Epithelial cell of esophagus (primary cell): ENCODE results near the gene UGT1A7.

Experiments
- DNase-seq: peaks from one replicate; pipeline ENCODE4 v3.0.0; 2010; ENCODE audit warnings: low read depth
- H3K4me3 ChIP-seq: 2 replicates; pipeline ENCODE4 v1.5.1; 2011; ENCODE audit warnings: mild to moderate bottlenecking, low read length, control low read depth
- CTCF ChIP-seq: IDR thresholded peaks from 2 replicates; pipeline ENCODE4 v1.5.1; 2011; ENCODE audit warnings: low read depth, mild to moderate bottlenecking, low read length, control low read depth, inconsistent platforms; ENCODE audit not compliant: insufficient read depth; ENCODE audit errors: missing control alignments

The UGT1A7 gene

DNA sequence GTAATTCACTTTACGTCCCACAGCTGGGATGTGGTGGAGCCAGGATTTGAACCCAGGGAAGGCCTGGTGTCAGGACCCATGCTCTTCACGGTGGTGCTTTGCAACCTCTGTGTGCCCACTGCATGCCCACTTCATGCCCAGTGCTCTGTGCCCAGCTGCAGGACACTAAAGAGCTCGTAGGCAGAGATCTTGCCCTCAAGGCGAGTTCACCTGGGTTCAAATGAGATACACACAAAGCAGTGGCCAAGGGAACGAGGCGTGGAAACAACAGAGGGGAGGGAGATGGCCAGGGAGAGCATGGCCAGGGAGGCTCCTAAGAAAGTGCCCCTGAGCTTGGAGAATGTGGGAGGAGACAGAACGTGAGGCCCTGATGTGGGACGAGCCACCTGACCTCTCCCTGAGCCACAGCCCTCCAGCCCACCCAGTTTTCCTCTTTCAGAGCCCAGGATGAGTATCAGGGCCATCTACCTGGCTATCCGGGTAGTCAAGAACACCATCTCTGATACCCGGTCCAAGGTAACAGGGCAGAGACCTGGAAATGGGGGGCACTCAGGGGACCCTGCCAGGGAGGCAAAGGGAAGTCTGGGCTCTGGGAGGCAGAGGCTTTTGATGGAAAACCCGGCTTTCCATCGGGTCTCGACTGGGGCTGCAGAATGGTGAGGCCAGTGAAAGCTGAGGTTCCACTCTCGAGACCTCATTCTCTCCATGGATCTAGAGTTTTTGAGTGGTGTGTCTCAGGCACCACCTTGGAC, 116.8 kb downstream of the UGT1A7 start:
- TF ChIP-seq CTCF, result no peak
- no peak overlapping the region for H3K4me3 ChIP-seq
- DNase-seq, result no peak

DNA sequence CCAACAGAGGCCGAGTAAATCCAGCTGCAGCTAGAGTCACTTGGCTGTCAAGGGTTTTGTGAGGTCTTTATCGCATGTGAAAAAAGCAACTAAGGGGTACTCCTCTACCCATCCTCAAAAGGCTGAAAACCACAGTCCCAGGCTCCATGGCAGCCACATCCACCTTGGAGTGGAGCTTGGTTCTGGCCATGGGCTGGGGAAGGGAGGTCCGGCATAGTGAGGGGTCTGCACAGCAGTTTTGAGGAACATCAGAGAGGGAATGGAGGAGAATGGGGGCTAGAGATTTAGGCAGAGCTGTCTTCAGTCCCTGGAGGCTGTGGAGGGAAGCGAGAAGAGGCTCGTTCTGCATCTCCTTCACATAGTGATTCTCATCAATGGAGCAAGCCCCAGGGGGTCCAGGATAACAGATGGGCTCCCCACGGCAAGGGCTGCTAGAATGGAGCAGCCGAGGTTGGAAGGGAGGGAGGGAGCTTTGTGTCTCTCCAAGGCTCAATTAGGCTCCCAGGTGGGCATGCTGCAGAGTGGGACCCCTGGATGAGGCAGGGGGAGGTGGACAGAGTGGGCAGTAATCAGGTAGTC, 117.5 kb downstream of the UGT1A7 start:
- H3K4me3 ChIP-seq, result no peak overlapping the region
- DNase-seq, result no peak
- no peak for TF ChIP-seq CTCF

- no peak for TF ChIP-seq CTCF
These were observed 118.0 kb downstream of the UGT1A7 start for GRCh38 chr2:233799716-233800115.

GRCh38 chr2:233800208-233800607, 118.5 kb downstream of the UGT1A7 start:
- H3K4me3 ChIP-seq, result no peak overlapping the region
- TF ChIP-seq CTCF, result no peak
- DNase-seq, result no peak

More at GRCh38 chr2:233799716-233800115, 118.0 kb downstream of the UGT1A7 start:
- H3K4me3 ChIP-seq, result no peak overlapping the region
- DNase-seq, result no peak

GRCh38 chr2:233801357-233802131, 119.8 kb downstream of the UGT1A7 start:
- DNase-seq, result peak; percentile 36
- no peak for TF ChIP-seq CTCF
- H3K4me3 ChIP-seq, result no peak overlapping the region

DNA sequence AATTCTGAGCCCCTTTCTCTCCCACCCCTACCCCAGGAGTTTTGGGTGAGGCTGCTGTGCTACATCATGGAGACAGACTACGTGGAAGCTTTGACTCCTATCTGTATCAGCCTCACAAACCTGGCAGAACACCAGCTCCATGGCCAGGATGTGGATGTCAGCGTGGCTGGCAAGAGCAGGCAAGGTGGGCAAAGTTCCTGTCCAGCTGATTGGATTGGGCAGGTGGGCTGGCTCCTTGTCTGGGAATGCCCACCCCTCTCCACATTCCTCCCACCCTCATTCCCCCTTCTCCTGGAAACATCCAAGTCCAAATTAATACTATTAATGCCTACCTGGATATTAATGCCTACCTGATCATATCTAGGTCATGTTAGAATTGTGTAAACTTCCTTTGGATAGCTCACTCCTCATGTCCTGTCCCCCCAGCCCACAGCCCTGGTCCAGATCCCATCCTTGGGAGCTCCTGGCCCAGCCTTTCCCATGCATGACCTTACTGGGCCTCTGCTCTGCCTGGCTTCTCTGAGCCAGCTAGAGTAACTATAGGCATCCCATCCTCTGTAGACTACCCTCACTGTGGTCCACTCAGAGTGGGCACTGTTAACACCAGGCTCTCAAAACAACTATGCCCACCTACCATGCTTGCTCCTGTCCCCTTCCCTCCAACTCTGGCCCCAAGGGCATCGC, 120.6 kb downstream of the UGT1A7 start:
- no peak for TF ChIP-seq CTCF
- no peak overlapping the region for H3K4me3 ChIP-seq
- no peak for DNase-seq
